ENCODE data around the gene TPRG1. TPM values are rescaled to one million over a fixed set of nuclear protein-coding genes. Genes with fewer than 3 reads are reported as not detected.

TPRG1 gene
- total RNA-seq, 4 donors from 2014 or later = 31.3 to 72.0 (median 47.0) TPM

GRCh38 chr3:189137416-189137815 lies 34.4 kb upstream of the TPRG1 start:
- TF ChIP-seq, protein P1, sequence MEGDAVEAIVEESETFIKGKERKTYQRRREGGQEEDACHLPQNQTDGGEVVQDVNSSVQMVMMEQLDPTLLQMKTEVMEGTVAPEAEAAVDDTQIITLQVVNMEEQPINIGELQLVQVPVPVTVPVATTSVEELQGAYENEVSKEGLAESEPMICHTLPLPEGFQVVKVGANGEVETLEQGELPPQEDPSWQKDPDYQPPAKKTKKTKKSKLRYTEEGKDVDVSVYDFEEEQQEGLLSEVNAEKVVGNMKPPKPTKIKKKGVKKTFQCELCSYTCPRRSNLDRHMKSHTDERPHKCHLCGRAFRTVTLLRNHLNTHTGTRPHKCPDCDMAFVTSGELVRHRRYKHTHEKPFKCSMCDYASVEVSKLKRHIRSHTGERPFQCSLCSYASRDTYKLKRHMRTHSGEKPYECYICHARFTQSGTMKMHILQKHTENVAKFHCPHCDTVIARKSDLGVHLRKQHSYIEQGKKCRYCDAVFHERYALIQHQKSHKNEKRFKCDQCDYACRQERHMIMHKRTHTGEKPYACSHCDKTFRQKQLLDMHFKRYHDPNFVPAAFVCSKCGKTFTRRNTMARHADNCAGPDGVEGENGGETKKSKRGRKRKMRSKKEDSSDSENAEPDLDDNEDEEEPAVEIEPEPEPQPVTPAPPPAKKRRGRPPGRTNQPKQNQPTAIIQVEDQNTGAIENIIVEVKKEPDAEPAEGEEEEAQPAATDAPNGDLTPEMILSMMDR (IDR thresholded peaks at IDR 0.05; ENCODE audit: low read depth) = no peak

- TF ChIP-seq, protein P1 (IDR thresholded peaks at IDR 0.05; ENCODE audit: low read depth) = no peak
These were observed 32.7 kb upstream of the TPRG1 start for GRCh38 chr3:189138901-189139610.

DNA sequence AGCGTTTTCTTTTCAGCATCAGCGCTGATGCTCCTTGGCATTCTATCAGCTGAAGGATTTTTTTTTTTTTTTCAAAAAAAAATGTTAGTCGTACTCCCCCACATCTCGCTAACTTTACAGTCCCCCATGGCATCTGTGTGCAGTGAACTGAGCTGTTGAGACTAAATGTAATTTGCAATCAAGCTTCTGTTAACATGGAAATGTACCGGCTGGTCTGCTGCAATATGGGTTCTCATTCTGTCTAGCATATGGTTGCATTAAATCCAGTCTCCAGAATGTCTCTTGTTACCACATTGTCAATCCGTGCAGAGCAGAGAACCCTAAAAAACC lies 32.2 kb upstream of the TPRG1 start:
- TF ChIP-seq, protein P1 (IDR thresholded peaks at IDR 0.05; ENCODE audit: low read depth) = no peak

DNA sequence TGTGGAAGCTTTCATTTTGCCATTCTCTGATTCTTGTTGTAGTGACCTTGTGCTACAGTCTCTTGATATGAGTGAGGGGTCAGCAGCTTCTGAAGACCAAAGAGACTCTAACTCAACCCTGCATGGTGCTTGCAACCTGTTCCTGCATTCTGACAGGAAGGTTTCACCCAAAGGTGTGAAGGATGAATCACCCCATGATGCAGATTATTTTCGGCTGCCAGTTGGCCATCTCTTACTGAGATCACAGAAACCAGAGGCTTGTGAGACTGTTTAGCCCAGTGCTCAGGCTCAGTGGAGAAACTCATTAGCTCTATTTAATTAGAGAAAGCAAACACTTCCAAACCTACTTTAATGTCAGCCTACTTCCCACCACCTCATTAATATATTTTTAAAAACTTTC lies 29.2 kb upstream of the TPRG1 start:
- TF ChIP-seq, protein P1 (IDR thresholded peaks at IDR 0.05; ENCODE audit: low read depth) = no peak

GRCh38 chr3:189143321-189143720 lies 28.4 kb upstream of the TPRG1 start:
- TF ChIP-seq, protein P1 (IDR thresholded peaks at IDR 0.05; ENCODE audit: low read depth) = no peak

- TF ChIP-seq, protein P1 (IDR thresholded peaks at IDR 0.05; ENCODE audit: low read depth) = no peak
These were observed 28.0 kb upstream of the TPRG1 start for GRCh38 chr3:189143771-189144170.

- TF ChIP-seq, protein P1 (IDR thresholded peaks at IDR 0.05; ENCODE audit: low read depth) = no peak
These were observed 27.1 kb upstream of the TPRG1 start for GRCh38 chr3:189144645-189145044.

Measured in subcutaneous adipose tissue (tissue), 4 donors.